ENCODE data around the gene NCSTN.

Gene NCSTN

DNA sequence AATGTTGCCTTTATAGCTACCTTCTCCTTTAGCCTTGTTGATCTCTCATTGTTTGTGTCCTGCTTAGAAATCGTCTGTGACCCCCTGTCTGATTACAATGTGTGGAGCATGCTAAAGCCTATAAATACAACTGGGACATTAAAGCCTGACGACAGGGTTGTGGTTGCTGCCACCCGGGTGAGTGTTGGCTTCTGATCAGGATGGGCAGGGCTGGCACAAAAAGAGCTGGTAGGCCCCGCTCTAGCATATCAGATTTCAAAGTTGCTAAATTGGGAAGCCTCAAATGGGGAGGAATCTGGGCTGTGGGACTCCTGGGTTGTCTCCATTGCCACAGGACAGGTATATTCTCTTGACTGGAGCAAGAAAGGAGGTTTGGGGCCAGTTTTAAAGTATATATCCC is 8.4 kb downstream of the NCSTN start:
- DNase-seq (ENCODE audit: low read depth in 2 of 2) = no peak

GRCh38 chr1:160352555-160352954 is 9.4 kb downstream of the NCSTN start:
- no peak for DNase-seq (ENCODE audit: low read depth in 2 of 2)

- no peak for DNase-seq (ENCODE audit: low read depth in 2 of 2)
Measured at GRCh38 chr1:160353223-160353622, 10.0 kb downstream of the NCSTN start.

GRCh38 chr1:160354388-160354985 is 11.3 kb downstream of the NCSTN start:
- no peak for DNase-seq (ENCODE audit: low read depth in 2 of 2)

DNA sequence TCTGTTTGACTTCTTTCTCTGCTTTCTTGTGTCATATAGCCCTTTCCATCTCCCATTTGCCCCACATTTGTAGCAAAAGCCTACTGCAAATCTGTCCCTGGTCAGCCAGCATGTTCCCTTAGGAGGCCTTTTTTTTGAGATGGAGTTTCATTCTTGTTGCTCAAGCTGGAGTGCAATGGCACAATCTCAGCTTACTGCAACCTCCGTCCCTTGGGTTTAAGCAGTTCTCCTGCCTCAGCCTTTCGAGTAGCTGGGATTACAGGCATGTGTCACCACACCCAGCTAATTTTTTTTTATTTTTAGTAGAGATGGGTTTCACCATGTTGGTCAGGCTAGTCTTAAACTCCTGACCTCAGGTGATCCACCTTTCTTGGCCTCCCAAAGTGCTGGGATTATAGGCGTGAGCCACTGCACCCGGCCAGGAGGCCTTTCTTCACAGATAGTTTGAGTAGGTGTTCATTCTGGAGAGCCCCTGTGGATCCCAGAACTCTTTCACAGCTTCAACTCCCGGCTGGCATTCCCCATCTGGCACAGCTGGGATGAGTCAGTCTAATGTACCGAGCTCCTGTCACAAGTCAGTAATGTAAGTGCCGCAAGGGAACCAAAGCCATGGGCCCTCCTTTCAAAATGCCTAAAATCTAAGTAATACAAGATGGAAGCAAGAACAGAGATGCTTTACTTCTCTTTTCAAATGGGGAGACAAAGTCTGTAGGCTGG is 14.3 kb downstream of the NCSTN start:
- no peak for DNase-seq (ENCODE audit: low read depth in 2 of 2)

DNA sequence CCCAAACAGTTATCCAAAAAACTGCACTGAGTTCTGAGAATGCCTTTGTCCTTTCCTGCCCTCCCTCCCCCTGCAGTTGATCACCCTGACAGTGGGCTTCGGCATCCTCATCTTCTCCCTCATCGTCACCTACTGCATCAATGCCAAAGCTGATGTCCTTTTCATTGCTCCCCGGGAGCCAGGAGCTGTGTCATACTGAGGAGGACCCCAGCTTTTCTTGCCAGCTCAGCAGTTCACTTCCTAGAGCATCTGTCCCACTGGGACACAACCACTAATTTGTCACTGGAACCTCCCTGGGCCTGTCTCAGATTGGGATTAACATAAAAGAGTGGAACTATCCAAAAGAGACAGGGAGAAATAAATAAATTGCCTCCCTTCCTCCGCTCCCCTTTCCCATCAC is 14.9 kb downstream of the NCSTN start:
- no peak for DNase-seq (ENCODE audit: low read depth in 2 of 2)

GRCh38 chr1:160359559-160360226 is 16.5 kb downstream of the NCSTN start:
- no peak for DNase-seq (ENCODE audit: low read depth in 2 of 2)

GRCh38 chr1:160360227-160360695 is 17.1 kb downstream of the NCSTN start:
- DNase-seq (ENCODE audit: low read depth in 2 of 2) = no peak

DNA sequence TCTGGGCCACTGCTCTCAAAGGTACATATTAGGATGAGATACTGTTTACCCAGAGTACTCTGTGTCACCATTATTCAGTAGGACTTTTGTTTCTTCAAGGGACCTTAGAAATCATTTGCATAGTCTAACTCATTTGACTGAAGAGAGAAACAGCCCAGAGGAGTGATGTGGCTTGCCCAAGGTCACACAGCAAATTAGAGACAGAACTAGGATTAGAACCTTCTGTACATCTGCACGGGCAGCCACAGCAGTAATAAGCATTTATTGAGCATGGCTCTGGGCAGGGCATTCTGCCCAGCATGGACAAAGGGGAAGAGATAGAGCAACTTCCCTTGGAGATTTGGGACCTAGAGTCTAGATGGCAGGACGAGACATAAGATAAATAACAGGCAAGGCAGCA is 18.0 kb downstream of the NCSTN start:
- DNase-seq (ENCODE audit: low read depth in 2 of 2) = no peak

DNA sequence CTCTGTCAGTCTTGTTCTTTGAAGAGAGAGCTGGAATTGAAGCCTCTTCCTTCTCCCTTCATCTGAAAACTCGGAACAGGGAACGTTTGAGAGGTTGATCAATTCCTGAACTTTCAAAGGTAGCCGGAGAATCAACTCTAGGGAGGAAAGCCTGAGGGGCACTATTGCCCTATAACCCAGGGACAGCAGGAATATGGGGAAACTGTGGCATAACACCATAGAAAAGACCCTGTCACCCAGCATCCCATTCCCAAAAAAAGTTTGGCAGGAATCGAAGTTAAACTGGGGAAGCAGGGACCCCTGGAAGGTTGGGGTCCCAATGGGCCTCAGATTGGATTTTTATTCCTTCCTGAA is 18.6 kb downstream of the NCSTN start:
- DNase-seq (ENCODE audit: low read depth in 2 of 2) = no peak

DNA sequence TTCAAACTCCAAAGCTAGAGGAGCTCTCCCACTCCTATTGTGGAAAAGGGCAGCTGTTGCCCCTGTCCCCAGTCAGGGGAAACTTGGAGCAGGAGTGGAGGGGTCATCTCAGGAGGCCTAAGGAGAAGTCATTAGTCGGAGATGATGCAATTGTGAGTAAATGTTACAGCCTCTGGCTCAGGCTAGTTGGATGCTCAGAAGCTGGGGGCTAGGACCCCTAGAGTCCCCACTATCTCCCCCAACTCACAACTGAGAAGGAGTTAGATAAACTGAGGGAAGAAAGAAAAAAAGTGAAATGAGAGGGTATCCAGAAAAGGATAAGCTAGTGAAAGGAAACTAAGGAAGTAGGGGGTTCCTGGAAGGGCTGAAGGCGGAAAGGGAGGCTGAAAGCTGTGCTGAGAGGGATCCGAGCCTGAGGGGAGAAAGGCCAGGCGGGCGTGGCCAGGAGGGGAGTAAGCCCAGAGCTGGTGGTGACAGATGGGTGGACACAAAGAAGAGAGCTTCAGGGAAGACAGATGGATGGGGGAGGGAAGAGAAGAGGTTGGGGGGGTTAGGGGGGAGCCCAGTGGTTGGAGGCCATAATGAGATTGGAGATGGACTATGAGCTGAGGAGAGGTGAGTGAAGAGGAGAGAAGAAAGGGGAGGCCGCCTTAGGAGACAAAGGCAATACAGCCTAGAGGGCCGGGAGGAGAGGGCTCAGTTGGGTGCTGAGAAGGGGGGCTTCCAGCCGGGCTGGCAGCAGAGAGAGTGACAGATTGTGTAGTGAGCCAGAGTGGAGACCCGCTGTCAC is 19.2 kb downstream of the NCSTN start:
- no peak for DNase-seq (ENCODE audit: low read depth in 2 of 2)

DNA sequence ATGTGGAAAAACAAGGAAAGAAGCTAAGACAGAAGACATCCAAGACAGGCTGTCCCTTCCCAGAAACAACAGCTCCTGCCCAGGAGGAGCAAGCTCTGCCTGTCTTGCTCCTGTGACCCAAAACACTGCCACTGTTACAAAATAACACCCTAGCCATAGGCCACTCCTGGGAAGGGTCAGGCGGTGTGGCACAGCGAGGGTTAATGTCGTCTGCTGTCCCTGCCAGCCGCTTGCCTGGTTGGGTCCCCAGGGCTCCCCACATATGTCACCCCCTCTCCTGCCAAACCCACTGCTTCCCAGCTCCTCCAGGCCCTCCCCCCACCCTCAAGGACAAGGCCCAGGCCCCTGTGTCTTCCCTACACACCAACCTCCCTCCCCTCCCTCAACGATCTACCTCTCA is 19.8 kb downstream of the NCSTN start:
- DNase-seq (ENCODE audit: low read depth in 2 of 2) = no peak

- DNase-seq (ENCODE audit: low read depth in 2 of 2) = no peak
Measured at GRCh38 chr1:160363951-160364735, 21.0 kb downstream of the NCSTN start.

GRCh38 chr1:160365325-160365724 is 22.1 kb downstream of the NCSTN start:
- no peak for DNase-seq (ENCODE audit: low read depth in 2 of 2)

- DNase-seq (ENCODE audit: low read depth in 2 of 2) = no peak
Measured at GRCh38 chr1:160366731-160367515, 23.7 kb downstream of the NCSTN start, which contains the start of gene NHLH1. TSS of gene NHLH1 (plus strand) at chr1:160367071. CDS start at chr1:160370732, 3,661 bp downstream.

GRCh38 chr1:160367516-160367900 is 24.3 kb downstream of the NCSTN start:
- no peak for DNase-seq (ENCODE audit: low read depth in 2 of 2)

- no peak for DNase-seq (ENCODE audit: low read depth in 2 of 2)
Measured at GRCh38 chr1:160367934-160368923, 25.0 kb downstream of the NCSTN start.

- no peak for DNase-seq (ENCODE audit: low read depth in 2 of 2)
Measured at GRCh38 chr1:160369087-160369486, 25.9 kb downstream of the NCSTN start.

GRCh38 chr1:160370561-160371345 is 27.6 kb downstream of the NCSTN start:
- DNase-seq (ENCODE audit: low read depth in 2 of 2) = no peak
